Measurements from ENCODE around the gene SERPINE1.

The SERPINE1 gene

GRCh38 chr7:101099969-101100781 is 26.7 kb upstream of the SERPINE1 start (continued):
- TF ChIP-seq ZNF585B (tag by site-specific recombination; IDR thresholded peaks at IDR 0.05) (no peak), SALL2 (tag by site-specific recombination; IDR thresholded peaks at IDR 0.05; ENCODE audit: borderline replicate concordance) (no peak), OVOL3 (tag by site-specific recombination; IDR thresholded peaks at IDR 0.05) (no peak), ZNF214 (tag by site-specific recombination; IDR thresholded peaks at IDR 0.05; ENCODE audit: borderline replicate concordance) (no peak), ZNF366 (tag by site-specific recombination; conservative IDR thresholded peaks at IDR 0.05) (peak; percentile 61), ZSCAN18 (tag by site-specific recombination; IDR thresholded peaks at IDR 0.05) (no peak), OSR2 (tag by site-specific recombination; IDR thresholded peaks at IDR 0.05) (no peak), ZNF112 (tag by site-specific recombination; IDR thresholded peaks at IDR 0.05) (no peak), ZNF600 (tag by site-specific recombination; IDR thresholded peaks at IDR 0.05) (peak; percentile 79), ZBTB44 (tag by site-specific recombination; IDR thresholded peaks at IDR 0.05) (no peak; the same call in 1 of the 2 replicates), ZBTB1 (tag by site-specific recombination; IDR thresholded peaks at IDR 0.05) (no peak), ZNF692 (tag by site-specific recombination; IDR thresholded peaks at IDR 0.05) (no peak), ZNF654 (tag by site-specific recombination; IDR thresholded peaks at IDR 0.05; ENCODE audit: low read depth) (no peak), ZNF2 (tag by site-specific recombination; IDR thresholded peaks at IDR 0.05) (no peak), ZBTB6 (tag by site-specific recombination; IDR thresholded peaks at IDR 0.05) (no peak), MZF1 (tag by site-specific recombination; IDR thresholded peaks at IDR 0.05; ENCODE audit: borderline replicate concordance) (no peak), ZNF560 (tag by site-specific recombination; IDR thresholded peaks at IDR 0.05; ENCODE audit: borderline replicate concordance) (no peak), YY2 (tag by site-specific recombination; IDR thresholded peaks at IDR 0.05) (no peak), INSM2 (tag by site-specific recombination; IDR thresholded peaks at IDR 0.05) (peak; percentile 35; the same call in 1 of the 2 replicates), ZNF239 (tag by site-specific recombination; IDR thresholded peaks at IDR 0.05) (no peak), ZNF624 (tag by site-specific recombination; IDR thresholded peaks at IDR 0.05) (no peak), SCRT1 (tag by site-specific recombination; IDR thresholded peaks at IDR 0.05; ENCODE audit: borderline replicate concordance) (no peak), ZNF426 (tag by site-specific recombination; IDR thresholded peaks at IDR 0.05) (no peak), ZNF423 (tag by site-specific recombination; IDR thresholded peaks at IDR 0.05) (no peak)
- TF ChIP-seq, protein P1, sequence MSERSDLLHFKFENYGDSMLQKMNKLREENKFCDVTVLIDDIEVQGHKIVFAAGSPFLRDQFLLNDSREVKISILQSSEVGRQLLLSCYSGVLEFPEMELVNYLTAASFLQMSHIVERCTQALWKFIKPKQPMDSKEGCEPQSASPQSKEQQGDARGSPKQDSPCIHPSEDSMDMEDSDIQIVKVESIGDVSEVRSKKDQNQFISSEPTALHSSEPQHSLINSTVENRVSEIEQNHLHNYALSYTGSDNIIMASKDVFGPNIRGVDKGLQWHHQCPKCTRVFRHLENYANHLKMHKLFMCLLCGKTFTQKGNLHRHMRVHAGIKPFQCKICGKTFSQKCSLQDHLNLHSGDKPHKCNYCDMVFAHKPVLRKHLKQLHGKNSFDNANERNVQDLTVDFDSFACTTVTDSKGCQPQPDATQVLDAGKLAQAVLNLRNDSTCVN (tag by site-specific recombination; optimal IDR thresholded peaks at IDR 0.05) = peak; percentile 14
- TF ChIP-seq, protein P2, sequence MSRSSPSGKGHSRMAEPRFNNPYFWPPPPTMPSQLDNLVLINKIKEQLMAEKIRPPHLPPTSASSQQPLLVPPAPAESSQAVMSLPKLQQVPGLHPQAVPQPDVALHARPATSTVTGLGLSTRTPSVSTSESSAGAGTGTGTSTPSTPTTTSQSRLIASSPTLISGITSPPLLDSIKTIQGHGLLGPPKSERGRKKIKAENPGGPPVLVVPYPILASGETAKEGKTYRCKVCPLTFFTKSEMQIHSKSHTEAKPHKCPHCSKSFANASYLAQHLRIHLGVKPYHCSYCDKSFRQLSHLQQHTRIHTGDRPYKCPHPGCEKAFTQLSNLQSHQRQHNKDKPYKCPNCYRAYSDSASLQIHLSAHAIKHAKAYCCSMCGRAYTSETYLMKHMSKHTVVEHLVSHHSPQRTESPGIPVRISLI (tag by site-specific recombination; IDR thresholded peaks at IDR 0.05) = peak; percentile 58; the same call in 1 of the 2 replicates
- TF ChIP-seq, protein P3, sequence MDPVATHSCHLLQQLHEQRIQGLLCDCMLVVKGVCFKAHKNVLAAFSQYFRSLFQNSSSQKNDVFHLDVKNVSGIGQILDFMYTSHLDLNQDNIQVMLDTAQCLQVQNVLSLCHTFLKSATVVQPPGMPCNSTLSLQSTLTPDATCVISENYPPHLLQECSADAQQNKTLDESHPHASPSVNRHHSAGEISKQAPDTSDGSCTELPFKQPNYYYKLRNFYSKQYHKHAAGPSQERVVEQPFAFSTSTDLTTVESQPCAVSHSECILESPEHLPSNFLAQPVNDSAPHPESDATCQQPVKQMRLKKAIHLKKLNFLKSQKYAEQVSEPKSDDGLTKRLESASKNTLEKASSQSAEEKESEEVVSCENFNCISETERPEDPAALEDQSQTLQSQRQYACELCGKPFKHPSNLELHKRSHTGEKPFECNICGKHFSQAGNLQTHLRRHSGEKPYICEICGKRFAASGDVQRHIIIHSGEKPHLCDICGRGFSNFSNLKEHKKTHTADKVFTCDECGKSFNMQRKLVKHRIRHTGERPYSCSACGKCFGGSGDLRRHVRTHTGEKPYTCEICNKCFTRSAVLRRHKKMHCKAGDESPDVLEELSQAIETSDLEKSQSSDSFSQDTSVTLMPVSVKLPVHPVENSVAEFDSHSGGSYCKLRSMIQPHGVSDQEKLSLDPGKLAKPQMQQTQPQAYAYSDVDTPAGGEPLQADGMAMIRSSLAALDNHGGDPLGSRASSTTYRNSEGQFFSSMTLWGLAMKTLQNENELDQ (tag by site-specific recombination; IDR thresholded peaks at IDR 0.05; ENCODE audit: low read depth) = no peak

Data from HEK293 (cell line).